Caco-2 (cell line): Measurements from ENCODE around the gene YIF1A. TPM values are rescaled to one million over a fixed set of nuclear protein-coding genes. Genes with fewer than 3 reads are reported as not detected.

ENCODE experiments used
- BruUV-seq: library from RNA; stranded (reverse); fragments of 400-500 nt; replicated peaks from 2 replicates; lab custom pipeline; 2021; lab: Mats Ljungman, UMichigan
- CTCF ChIA-PET: fragments of 300-600 bp; sonication (Branson Sonifier 250); formaldehyde crosslinking; loops from one replicate; lab custom pipeline; 2022; ENCODE audit warnings: antibody characterized with exemption; lab: Charles Lee
- POLR2A ChIA-PET: fragments of 300-600 bp; sonication (Branson Sonifier 250); formaldehyde crosslinking; loops from one replicate; lab custom pipeline; 2022; ENCODE audit warnings: antibody characterized with exemption; lab: Charles Lee
- DNase-seq, 2 experiments: peaks; one replicate each; pipeline versions ENCODE4 v3.0.0 to v3.0.0-alpha.2; 2020 to 2022
- H3K27me3 ChIP-seq: replicated peaks from 2 replicates; pipeline ENCODE4 v1.6.0; 2011; ENCODE audit warnings: low read length; ENCODE audit not compliant: control insufficient read depth, insufficient read depth
- H3K36me3 ChIP-seq: 2 replicates; pipeline ENCODE4 v1.5.1; 2011; ENCODE audit warnings: low read length; ENCODE audit not compliant: control insufficient read depth, insufficient read depth
- H3K4me1 ChIP-seq: fragments of 250-450 bp; sonication (Bioruptor Pico); 2 replicates; pipeline ENCODE4 v1.5.1; 2020; ENCODE audit warnings: mild to moderate bottlenecking
- H3K4me3 ChIP-seq: 2 replicates; pipeline ENCODE4 v1.5.1; 2011; ENCODE audit warnings: low read depth, mild to moderate bottlenecking, control low read depth, low read length
- H3K9me3 ChIP-seq: fragments of 250-450 bp; sonication (Bioruptor Pico); 2 replicates; pipeline ENCODE4 v1.5.1; 2020; ENCODE audit warnings: mild to moderate bottlenecking, moderate library complexity
- H3K27ac Mint-ChIP-seq: one replicate; pipeline ENCODE4 v1.8.0; 2022; ENCODE audit warnings: mixed read lengths; ENCODE audit not compliant: unreplicated experiment
- H3K27me3 Mint-ChIP-seq: one replicate; pipeline ENCODE4 v1.8.0; 2022; ENCODE audit warnings: mixed read lengths; ENCODE audit not compliant: insufficient read depth, unreplicated experiment
- H3K36me3 Mint-ChIP-seq: one replicate; pipeline ENCODE4 v1.8.0; 2022; ENCODE audit warnings: mild to moderate bottlenecking, mixed read lengths; ENCODE audit not compliant: insufficient read depth, unreplicated experiment
- H3K4me1 Mint-ChIP-seq: one replicate; pipeline ENCODE4 v1.8.0; 2022; ENCODE audit warnings: low read depth, mixed read lengths; ENCODE audit not compliant: unreplicated experiment
- H3K4me3 Mint-ChIP-seq: one replicate; pipeline ENCODE4 v1.8.0; 2022; ENCODE audit warnings: mild to moderate bottlenecking, moderate library complexity, mixed read lengths; ENCODE audit not compliant: unreplicated experiment
- H3K9me3 Mint-ChIP-seq: one replicate; pipeline ENCODE4 v1.8.0; 2022; ENCODE audit warnings: mixed read lengths; ENCODE audit not compliant: unreplicated experiment
- CTCF ChIP-seq, 2 experiments: fragments of 200-600 bp in 1 of 2; IDR thresholded peaks; 1 replicate in 1 of 2; 2 replicates in 1 of 2; pipeline versions ENCODE4 v1.5.1 to v1.8.0; 2011 to 2022; ENCODE audit warnings: antibody characterized with exemption in 1 of 2, control low read depth in 1 of 2, inconsistent platforms in 1 of 2, low read depth in 1 of 2, low read length in 1 of 2, mild to moderate bottlenecking in 1 of 2, moderate library complexity in 1 of 2; ENCODE audit not compliant: insufficient read depth in 1 of 2, severe bottlenecking in 1 of 2, unreplicated experiment in 1 of 2
- intact Hi-C: fragments of 100-400 bp; cut with micrococcal nuclease; formaldehyde crosslinking; loops from one replicate; pipeline ENCODE4 v1.10.0; 2022; ENCODE audit not compliant: unreplicated experiment
- total RNA-seq: library from RNA; stranded (reverse); gene quantifications from 2 replicates; pipeline ENCODE4 v1.2.3, GENCODE V29; 2022

YIF1A gene
- total RNA-seq, 1 experiment from 2014 or later: 159 TPM

- H3K27ac Mint-ChIP-seq: peak overlapping the region; percentile 15
- TF ChIP-seq CTCF (IDR thresholded peaks at IDR 0.05; ENCODE audit: insufficient read depth in 1 of 2, low read depth in 1 of 2, low read length in 1 of 2, severe bottlenecking in 1 of 2, unreplicated experiment in 1 of 2): no peak
- H3K36me3 ChIP-seq: no peaks in the 10 kb centered on the region
- peaks cover 26% of the 10 kb centered on the region for H3K4me1 Mint-ChIP-seq
- H3K9me3 Mint-ChIP-seq: no peaks in the 10 kb centered on the region
- peaks cover 46% of the 10 kb centered on the region for H3K4me1 ChIP-seq
- no peaks in the 10 kb centered on the region for H3K27me3 Mint-ChIP-seq
- H3K4me3 ChIP-seq: no peak overlapping the region
- POLR2A ChIA-PET: interaction anchor here (0.6 kb wide), 1 partner anchor 185 kb away, joined by 3 read pairs; no protein-coding TSS in a partner anchor
- no TSS peak for BruUV-seq
- H3K9me3 ChIP-seq: no peaks in the 10 kb centered on the region
- CTCF ChIA-PET: interaction anchor here (0.8 to 3.0 kb wide), 5 partner anchors 8 to 105 kb away, joined by 5 to 34 read pairs (median 8); partner anchors contain the start of gene RIN1
- no peak overlapping the region for H3K4me3 Mint-ChIP-seq
- H3K36me3 Mint-ChIP-seq: peaks cover 2% of the 10 kb centered on the region
- no peak for DNase-seq
- H3K27me3 ChIP-seq: no peaks in the 10 kb centered on the region
- intact Hi-C loops: loop anchor here (1.0 to 2.0 kb wide), 3 partner anchors 9 to 39 kb away; partner anchors contain the start of genes RIN1 and YIF1A
These were observed 38.5 kb upstream of the YIF1A start for GRCh38 chr11:66327171-66328030.

- intact Hi-C loops: no loop called here
- no peaks in the 10 kb centered on the region for H3K27me3 ChIP-seq
- POLR2A ChIA-PET: interaction anchor here (0.6 kb wide), 1 partner anchor 184 kb away, joined by 3 read pairs; no protein-coding TSS in a partner anchor
- Mint-ChIP-seq H3K36me3 (no peaks in the 10 kb centered on the region), H3K27me3 (no peaks in the 10 kb centered on the region), H3K9me3 (no peaks in the 10 kb centered on the region), H3K4me3 (no peak overlapping the region), H3K4me1 (peaks cover 29% of the 10 kb centered on the region), H3K27ac (no peak overlapping the region)
- 0 out of 2 replicates have a peak, but pooled peaks cover 4% of the 10 kb centered on the region for H3K9me3 ChIP-seq
- no peaks in the 10 kb centered on the region for H3K36me3 ChIP-seq
- CTCF ChIA-PET: interaction anchor here (0.8 to 1.6 kb wide), 4 partner anchors 9 to 104 kb away, joined by 5 to 13 read pairs (median 8); partner anchors contain the start of gene RIN1
- DNase-seq: no peak
- peaks cover 46% of the 10 kb centered on the region for H3K4me1 ChIP-seq
- no TSS peak for BruUV-seq
- no peak overlapping the region for H3K4me3 ChIP-seq
- TF ChIP-seq CTCF (IDR thresholded peaks at IDR 0.05; ENCODE audit: insufficient read depth in 1 of 2, low read depth in 1 of 2, low read length in 1 of 2, severe bottlenecking in 1 of 2, unreplicated experiment in 1 of 2): no peak
These were observed 37.5 kb upstream of the YIF1A start for GRCh38 chr11:66326261-66327111.

GRCh38 chr11:66325263-66325671 lies 36.3 kb upstream of the YIF1A start:
- no peak overlapping the region for H3K4me3 ChIP-seq
- no peak for DNase-seq
- H3K36me3 Mint-ChIP-seq: no peaks in the 10 kb centered on the region
- H3K4me1 Mint-ChIP-seq: peaks cover 29% of the 10 kb centered on the region
- 0 out of 2 replicates have a peak, but pooled peaks cover 5% of the 10 kb centered on the region for H3K9me3 ChIP-seq
- intact Hi-C loops: no loop called here
- CTCF ChIA-PET: interaction anchor here (0.6 to 1.9 kb wide), 2 partner anchors 11 to 926 kb away, joined by 6 to 7 read pairs; partner anchors contain the start of gene RIN1
- no TSS peak for BruUV-seq
- H3K4me1 ChIP-seq: peaks cover 46% of the 10 kb centered on the region
- TF ChIP-seq CTCF (IDR thresholded peaks at IDR 0.05; ENCODE audit: insufficient read depth in 1 of 2, low read depth in 1 of 2, low read length in 1 of 2, severe bottlenecking in 1 of 2, unreplicated experiment in 1 of 2): no peak
- no peaks in the 10 kb centered on the region for H3K27me3 ChIP-seq
- H3K36me3 ChIP-seq: no peaks in the 10 kb centered on the region
- POLR2A ChIA-PET: no interaction called here
- no peaks in the 10 kb centered on the region for H3K27me3 Mint-ChIP-seq
- H3K4me3 Mint-ChIP-seq: no peak overlapping the region
- H3K27ac Mint-ChIP-seq: no peak overlapping the region
- no peaks in the 10 kb centered on the region for H3K9me3 Mint-ChIP-seq
